Trophoblast cell (in vitro differentiated cells and primary cell): ENCODE data around the gene PRKAA1. TPM values are rescaled to one million over a fixed set of nuclear protein-coding genes. Genes with fewer than 3 reads are reported as not detected.

Source experiments
- DNase-seq, 2 donors: peaks; one replicate each; pipeline ENCODE4 v3.0.0-alpha.2; 2016
- H2AFZ ChIP-seq: 2 replicates; pipeline ENCODE4 v1.6.1; 2013; ENCODE audit warnings: low read length, moderate library complexity, mild to moderate bottlenecking; ENCODE audit not compliant: insufficient read depth, poor library complexity
- H2AK5ac ChIP-seq: 2 replicates; pipeline ENCODE4 v1.6.1; 2013; ENCODE audit warnings: mild to moderate bottlenecking, low read length
- H2BK120ac ChIP-seq: 2 replicates; pipeline ENCODE4 v1.6.1; 2013; ENCODE audit warnings: low read length, mild to moderate bottlenecking, moderate library complexity; ENCODE audit not compliant: insufficient read depth, poor library complexity
- H2BK12ac ChIP-seq: 2 replicates; pipeline ENCODE4 v1.6.1; 2013; ENCODE audit warnings: mild to moderate bottlenecking, low read length, moderate library complexity
- H2BK5ac ChIP-seq: 2 replicates; pipeline ENCODE4 v1.6.1; 2013; ENCODE audit warnings: low read length, low read depth, moderate library complexity, mild to moderate bottlenecking; ENCODE audit not compliant: poor library complexity
- H3K14ac ChIP-seq: 2 replicates; pipeline ENCODE4 v1.6.1; 2013; ENCODE audit warnings: mild to moderate bottlenecking, low read length
- H3K18ac ChIP-seq: 2 replicates; pipeline ENCODE4 v1.6.1; 2013; ENCODE audit warnings: mild to moderate bottlenecking, low read length
- H3K23ac ChIP-seq: 2 replicates; pipeline ENCODE4 v1.6.1; 2013; ENCODE audit warnings: low read length
- H3K27ac ChIP-seq: 2 replicates; pipeline ENCODE4 v1.5.1; 2013; ENCODE audit warnings: low read depth, mild to moderate bottlenecking, inconsistent platforms, low read length, moderate library complexity
- H3K27me3 ChIP-seq: 2 replicates; pipeline ENCODE4 v1.6.1; 2013; ENCODE audit warnings: inconsistent platforms, mild to moderate bottlenecking, low read length, moderate library complexity; ENCODE audit not compliant: insufficient read depth
- H3K36me3 ChIP-seq, 2 experiments: 1 replicate in 1 of 2; 2 replicates in 1 of 2; pipeline ENCODE4 v1.6.1; 2013; ENCODE audit warnings: low read length in 2 of 2, mild to moderate bottlenecking in 2 of 2, moderate library complexity in 1 of 2; ENCODE audit not compliant: insufficient read depth in 2 of 2, control insufficient read depth in 1 of 2
- H3K4ac ChIP-seq: 2 replicates; pipeline ENCODE4 v1.6.1; 2013; ENCODE audit warnings: low read depth, mild to moderate bottlenecking, low read length, moderate library complexity
- H3K4me1 ChIP-seq, 2 experiments: 1 replicate in 1 of 2; 2 replicates in 1 of 2; pipeline ENCODE4 v1.6.1; 2013; ENCODE audit warnings: low read length in 2 of 2, mild to moderate bottlenecking in 2 of 2, moderate library complexity in 1 of 2; ENCODE audit not compliant: insufficient read depth in 2 of 2, control insufficient read depth in 1 of 2
- H3K4me2 ChIP-seq: 2 replicates; pipeline ENCODE4 v1.6.1; 2013; ENCODE audit warnings: inconsistent platforms, mild to moderate bottlenecking, low read length, moderate library complexity
- H3K4me3 ChIP-seq: 2 replicates; pipeline ENCODE4 v1.5.1; 2013; ENCODE audit warnings: mild to moderate bottlenecking, low read depth, low read length, inconsistent platforms
- H3K79me1 ChIP-seq: one replicate; pipeline ENCODE4 v1.6.1; 2013; ENCODE audit warnings: low read length
- H3K79me2 ChIP-seq: 2 replicates; pipeline ENCODE4 v1.6.1; 2013; ENCODE audit warnings: low read length, mild to moderate bottlenecking; ENCODE audit not compliant: control insufficient read depth, insufficient read depth, poor library complexity
- H3K9ac ChIP-seq: 2 replicates; pipeline ENCODE4 v1.6.1; 2013; ENCODE audit warnings: mild to moderate bottlenecking, low read length
- H3K9me3 ChIP-seq: 2 replicates; pipeline ENCODE4 v1.6.1; 2013; ENCODE audit warnings: low read depth, mild to moderate bottlenecking, control low read depth, inconsistent platforms, low read length; ENCODE audit not compliant: insufficient read depth
- H4K12ac ChIP-seq: 2 replicates; pipeline ENCODE4 v1.6.1; 2013; ENCODE audit warnings: low read depth, mild to moderate bottlenecking, low read length, moderate library complexity
- H4K8ac ChIP-seq: 2 replicates; pipeline ENCODE4 v1.6.1; 2013; ENCODE audit warnings: low read depth, mild to moderate bottlenecking, low read length, moderate library complexity
- H4K91ac ChIP-seq: one replicate; pipeline ENCODE4 v1.6.1; 2013; ENCODE audit warnings: low read depth, mild to moderate bottlenecking, low read length, moderate library complexity
- WGBS: extraction: QIAGEN DNeasy Blood & Tissue Kit; methylation state at CpG from one replicate; pipeline ENCODE4 v1.1.7; 2013; ENCODE audit warnings: missing lambda C conversion rate; ENCODE audit not compliant: insufficient read length, insufficient coverage; ENCODE audit errors: extremely low coverage; 5-methylcytosine and 5-hydroxymethylcytosine counted together
- polyA plus RNA-seq: library from polyadenylated mRNA; stranded (reverse); fragments of 200-250 nt; gene quantifications from 2 replicates; pipeline ENCODE4 v1.2.3, GENCODE V29; 2013

The PRKAA1 gene
- polyA plus RNA-seq, result 30.3 and 33.1 TPM in 2 replicates

DNA sequence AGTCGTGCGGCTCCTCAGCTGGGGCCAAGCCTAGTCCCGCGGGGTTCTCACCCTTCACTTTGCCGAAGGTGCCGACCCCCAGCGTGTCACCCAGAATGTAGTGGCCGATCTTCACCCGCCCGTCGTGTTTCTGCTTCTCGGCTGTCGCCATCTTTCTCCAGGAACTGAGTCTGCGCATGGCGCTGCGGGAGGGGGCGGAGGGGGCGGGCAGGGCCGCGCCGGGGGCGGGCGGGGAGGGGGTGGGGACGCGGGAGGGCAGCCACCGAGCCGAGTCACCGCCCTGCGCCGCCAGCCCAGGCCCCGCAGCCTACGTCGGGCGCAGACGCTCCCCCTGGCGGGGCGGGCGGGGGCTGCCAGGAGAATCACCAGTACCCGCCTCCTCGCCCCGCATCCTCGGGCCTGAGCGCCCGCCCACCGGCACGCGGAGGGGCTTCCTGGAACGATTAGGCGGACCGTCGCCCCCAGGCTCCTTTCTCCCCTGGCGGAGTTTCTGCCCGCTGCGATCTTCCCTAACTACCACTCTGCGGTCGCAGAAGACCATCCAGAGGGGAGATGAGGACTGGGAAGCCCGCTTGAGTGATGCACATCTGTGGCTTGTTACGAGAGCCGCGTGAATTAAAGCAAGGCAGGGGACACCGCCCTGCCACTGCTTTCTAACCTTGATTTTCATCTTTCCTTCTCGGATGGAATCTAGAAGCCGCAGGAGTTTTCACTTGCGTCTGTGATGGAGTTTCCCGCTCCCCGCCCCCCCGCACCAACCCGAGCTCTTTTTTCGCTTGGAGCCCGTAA lies at the start of gene PRKAA1:
TSS of gene PRKAA1 (minus strand) at position 363 of the 789 bp plus-strand sequence. CDS start at position 178, 185 bp downstream.
- peak within 1 kb of the TSS; percentile 94 for H3K14ac ChIP-seq
- no peaks in the 10 kb centered on the region for H3K27me3 ChIP-seq
- peak; percentile 92 to 94 for DNase-seq
- H2AK5ac ChIP-seq, result no peak within 1 kb of the TSS
- peaks cover 5% of the 10 kb centered on the region for H3K79me1 ChIP-seq
- H3K27ac ChIP-seq, result peak within 1 kb of the TSS; percentile 87
- peak within 1 kb of the TSS; percentile 86 for H3K18ac ChIP-seq
- H3K4me2 ChIP-seq, result peak within 1 kb of the TSS; percentile 81
- peaks cover 6% of the 10 kb centered on the region for H3K79me2 ChIP-seq
- peak within 1 kb of the TSS; percentile 81 for H3K4ac ChIP-seq
- peak within 1 kb of the TSS; percentile 98 for H2AFZ ChIP-seq
- peak within 1 kb of the TSS; percentile 94 for H4K8ac ChIP-seq
- peak within 1 kb of the TSS; percentile 84 for H2BK120ac ChIP-seq
- peak within 1 kb of the TSS; percentile 81 for H4K91ac ChIP-seq
- H4K12ac ChIP-seq, result peak within 1 kb of the TSS; percentile 91
- H3K4me1 ChIP-seq, result no peaks in the 10 kb centered on the region
- H3K9ac ChIP-seq, result peak within 1 kb of the TSS; percentile 95
- H2BK12ac ChIP-seq, result peak within 1 kb of the TSS; percentile 45
- peak within 1 kb of the TSS; percentile 95 for H3K4me3 ChIP-seq
- H2BK5ac ChIP-seq, result peak within 1 kb of the TSS; percentile 78
- WGBS, result no CpG with 5 or more reads among the region's 70 CpGs
- H3K36me3 ChIP-seq, result peaks cover 0 to 3% of the 10 kb centered on the region in 2 experiments
- H3K23ac ChIP-seq, result no peak within 1 kb of the TSS
- no peaks in the 10 kb centered on the region for H3K9me3 ChIP-seq

DNA sequence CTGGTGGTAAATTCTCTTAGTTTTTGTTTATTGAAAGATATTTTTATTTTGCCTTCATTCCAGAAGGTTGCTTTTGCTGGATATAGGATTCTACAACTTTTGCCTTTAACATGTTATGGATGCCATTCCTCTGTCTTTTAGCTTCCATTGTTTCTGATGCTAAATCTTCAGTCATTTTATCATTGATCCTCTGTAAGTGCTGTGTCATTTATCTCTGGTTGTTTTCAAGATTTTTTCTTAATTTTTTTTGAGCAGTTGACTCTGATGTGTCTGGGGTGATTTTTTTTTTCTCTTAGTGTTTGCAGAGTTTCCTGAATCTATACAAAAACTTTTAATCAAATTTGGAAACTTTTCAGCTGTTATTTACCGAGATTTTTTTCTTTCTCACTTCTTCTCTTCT lies 49.4 kb upstream of the PRKAA1 start:
- WGBS, result no CpG with 5 or more reads among the region's 1 CpG
- H2BK5ac ChIP-seq, result no peak overlapping the region
- H3K36me3 ChIP-seq, result no peaks in the 10 kb centered on the region
- no peak overlapping the region for H3K9ac ChIP-seq
- H3K23ac ChIP-seq, result no peak overlapping the region
- H2BK120ac ChIP-seq, result no peak overlapping the region
- no peaks in the 10 kb centered on the region for H3K9me3 ChIP-seq
- no peaks in the 10 kb centered on the region for H3K27me3 ChIP-seq
- no peaks in the 10 kb centered on the region for H3K4me1 ChIP-seq
- H3K79me1 ChIP-seq, result no peaks in the 10 kb centered on the region
- no peak overlapping the region for H4K8ac ChIP-seq
- no peak overlapping the region for H2AFZ ChIP-seq
- H3K4me2 ChIP-seq, result no peak overlapping the region
- H3K4ac ChIP-seq, result no peak overlapping the region
- no peaks in the 10 kb centered on the region for H3K79me2 ChIP-seq
- H2BK12ac ChIP-seq, result no peak overlapping the region
- no peak overlapping the region for H3K27ac ChIP-seq
- H4K12ac ChIP-seq, result no peak overlapping the region
- H3K4me3 ChIP-seq, result no peak overlapping the region
- H4K91ac ChIP-seq, result no peak overlapping the region
- no peak overlapping the region for H2AK5ac ChIP-seq
- DNase-seq, result no peak
- H3K18ac ChIP-seq, result no peak overlapping the region
- no peak overlapping the region for H3K14ac ChIP-seq

GRCh38 chr5:40846371-40846770 lies 48.2 kb upstream of the PRKAA1 start:
- H4K12ac ChIP-seq, result no peak overlapping the region
- no peaks in the 10 kb centered on the region for H3K36me3 ChIP-seq
- no peak overlapping the region for H3K4ac ChIP-seq
- DNase-seq, result no peak
- H3K79me2 ChIP-seq, result no peaks in the 10 kb centered on the region
- H2BK120ac ChIP-seq, result no peak overlapping the region
- no peak overlapping the region for H3K9ac ChIP-seq
- H3K4me1 ChIP-seq, result no peaks in the 10 kb centered on the region
- no peaks in the 10 kb centered on the region for H3K27me3 ChIP-seq
- no peak overlapping the region for H3K4me3 ChIP-seq
- H3K18ac ChIP-seq, result no peak overlapping the region
- no peaks in the 10 kb centered on the region for H3K9me3 ChIP-seq
- H3K23ac ChIP-seq, result no peak overlapping the region
- no peak overlapping the region for H3K4me2 ChIP-seq
- H2BK12ac ChIP-seq, result no peak overlapping the region
- no peak overlapping the region for H2AFZ ChIP-seq
- no peak overlapping the region for H2AK5ac ChIP-seq
- no peak overlapping the region for H4K91ac ChIP-seq
- WGBS, result no CpG with 5 or more reads among the region's 2 CpGs
- no peaks in the 10 kb centered on the region for H3K79me1 ChIP-seq
- no peak overlapping the region for H2BK5ac ChIP-seq
- no peak overlapping the region for H4K8ac ChIP-seq
- H3K27ac ChIP-seq, result no peak overlapping the region
- no peak overlapping the region for H3K14ac ChIP-seq

DNA sequence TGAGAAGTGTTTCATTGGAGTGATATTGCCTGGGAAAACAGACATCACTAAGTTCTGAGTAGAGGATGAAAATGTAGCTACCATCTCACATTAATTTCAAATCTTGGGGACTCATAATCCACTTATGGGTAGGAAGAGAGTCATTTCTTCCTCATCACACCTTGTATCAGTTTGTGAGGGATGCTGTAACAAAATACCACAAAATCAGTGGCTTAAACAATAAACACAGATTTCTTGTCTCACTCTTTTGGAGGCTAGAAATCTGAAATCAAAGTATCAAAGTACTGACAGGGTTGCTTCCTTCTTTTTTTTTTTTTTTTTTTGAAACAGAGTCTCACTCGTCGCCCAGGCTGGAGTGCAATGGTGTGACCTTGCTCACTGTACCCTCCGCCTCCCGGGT lies 46.4 kb upstream of the PRKAA1 start:
- H2BK120ac ChIP-seq, result no peak overlapping the region
- no peak overlapping the region for H3K23ac ChIP-seq
- no peak overlapping the region for H3K4me3 ChIP-seq
- no peak overlapping the region for H2BK12ac ChIP-seq
- no peak overlapping the region for H4K12ac ChIP-seq
- H4K8ac ChIP-seq, result no peak overlapping the region
- H3K4me1 ChIP-seq, result peaks cover 0 to 2% of the 10 kb centered on the region in 2 experiments
- no peak for DNase-seq
- H3K79me1 ChIP-seq, result no peaks in the 10 kb centered on the region
- no peak overlapping the region for H3K4me2 ChIP-seq
- no peak overlapping the region for H4K91ac ChIP-seq
- H3K36me3 ChIP-seq, result no peaks in the 10 kb centered on the region
- H3K14ac ChIP-seq, result no peak overlapping the region
- H3K9ac ChIP-seq, result no peak overlapping the region
- no peak overlapping the region for H3K27ac ChIP-seq
- H3K79me2 ChIP-seq, result no peaks in the 10 kb centered on the region
- no peak overlapping the region for H2BK5ac ChIP-seq
- H3K9me3 ChIP-seq, result no peaks in the 10 kb centered on the region
- no peak overlapping the region for H2AK5ac ChIP-seq
- no peak overlapping the region for H2AFZ ChIP-seq
- WGBS, result no CpG with 5 or more reads among the region's 4 CpGs
- H3K18ac ChIP-seq, result no peak overlapping the region
- H3K27me3 ChIP-seq, result no peaks in the 10 kb centered on the region
- no peak overlapping the region for H3K4ac ChIP-seq
